GM12874 (cell line): ENCODE results near the gene KCNC1.

ENCODE experiments used
- CTCF ChIP-seq: IDR thresholded peaks from 2 replicates; pipeline ENCODE4 v1.5.1; 2011; ENCODE audit warnings: low read depth, mild to moderate bottlenecking, control low read depth, low read length, moderate library complexity; ENCODE audit not compliant: insufficient read depth

KCNC1 gene

GRCh38 chr11:17777738-17778091 lies 43.1 kb downstream of the KCNC1 start:
- TF ChIP-seq CTCF = no peak

- TF ChIP-seq CTCF = no peak
These were observed 43.8 kb downstream of the KCNC1 start for GRCh38 chr11:17778352-17778751.

- no peak for TF ChIP-seq CTCF
These were observed 44.6 kb downstream of the KCNC1 start for GRCh38 chr11:17778956-17779860.

- TF ChIP-seq CTCF = no peak
These were observed 45.4 kb downstream of the KCNC1 start for GRCh38 chr11:17779861-17780594.

GRCh38 chr11:17780668-17781067 lies 46.1 kb downstream of the KCNC1 start:
- TF ChIP-seq CTCF = no peak

GRCh38 chr11:17781221-17781620 lies 46.6 kb downstream of the KCNC1 start:
- no peak for TF ChIP-seq CTCF

- no peak for TF ChIP-seq CTCF
These were observed 47.0 kb downstream of the KCNC1 start for GRCh38 chr11:17781626-17782025.
